Subcutaneous abdominal adipose tissue (tissue), 5 donors: ENCODE data around the gene LSAMP.

Experiments used
- H3K27ac ChIP-seq: one replicate; pipeline ENCODE4 v1.7.0; 2013; ENCODE audit warnings: low read depth, mild to moderate bottlenecking, inconsistent platforms, low read length, moderate library complexity
- H3K27me3 ChIP-seq, 5 donors: one replicate each; pipeline ENCODE4 v1.7.0; 2013; ENCODE audit warnings: low read length in 5 of 5, inconsistent platforms in 1 of 5; ENCODE audit not compliant: control insufficient read depth in 5 of 5, insufficient read depth in 4 of 5
- H3K36me3 ChIP-seq, 5 donors: one replicate each; pipeline ENCODE4 v1.7.0; 2013; ENCODE audit warnings: low read length in 5 of 5; ENCODE audit not compliant: control insufficient read depth in 5 of 5, insufficient read depth in 5 of 5
- H3K4me1 ChIP-seq, 5 donors: one replicate each; pipeline ENCODE4 v1.7.0; 2013; ENCODE audit warnings: low read length in 5 of 5, mild to moderate bottlenecking in 3 of 5, moderate library complexity in 1 of 5; ENCODE audit not compliant: control insufficient read depth in 5 of 5, insufficient read depth in 5 of 5
- H3K4me3 ChIP-seq, 5 donors: one replicate each; pipeline ENCODE4 v1.7.0; 2013; ENCODE audit warnings: low read length in 5 of 5, low read depth in 1 of 5
- H3K9ac ChIP-seq, 5 donors: one replicate each; pipeline ENCODE4 v1.7.0; 2013; ENCODE audit warnings: low read length in 5 of 5, mild to moderate bottlenecking in 4 of 5, moderate library complexity in 3 of 5
- H3K9me3 ChIP-seq, 5 donors: one replicate each; pipeline ENCODE4 v1.7.0; 2013; ENCODE audit warnings: low read length in 5 of 5; ENCODE audit not compliant: control insufficient read depth in 5 of 5
- donor health status: healthy.
- donor health status: healthy.
- donor health status: healthy.
- donor health status: healthy.
- donor health status: healthy.

Gene LSAMP

GRCh38 chr3:115822579-115822978 is 622.7 kb downstream of the LSAMP start:
- no peaks in the 10 kb centered on the region for H3K4me1 ChIP-seq
- H3K27me3 ChIP-seq = no peaks in the 10 kb centered on the region
- no peaks in the 10 kb centered on the region for H3K36me3 ChIP-seq
- no peak overlapping the region for H3K4me3 ChIP-seq
- no peak overlapping the region for H3K9ac ChIP-seq
- H3K9me3 ChIP-seq = no peaks in the 10 kb centered on the region
- no peak overlapping the region for H3K27ac ChIP-seq

- no peak overlapping the region for H3K27ac ChIP-seq
- no peaks in the 10 kb centered on the region for H3K9me3 ChIP-seq
- no peaks in the 10 kb centered on the region for H3K4me1 ChIP-seq
- no peak overlapping the region for H3K4me3 ChIP-seq
- no peak overlapping the region for H3K9ac ChIP-seq
- H3K27me3 ChIP-seq = no peaks in the 10 kb centered on the region
- no peaks in the 10 kb centered on the region for H3K36me3 ChIP-seq
Measured at GRCh38 chr3:115819785-115820384, 625.4 kb downstream of the LSAMP start.

- Histone ChIP-seq H3K4me3 (no peak overlapping the region), H3K27me3 (no peaks in the 10 kb centered on the region)
Measured at GRCh38 chr3:115814778-115815380, 630.4 kb downstream of the LSAMP start.

GRCh38 chr3:115814006-115814405 is 631.3 kb downstream of the LSAMP start:
- Histone ChIP-seq H3K27me3 (no peaks in the 10 kb centered on the region), H3K36me3 (no peaks in the 10 kb centered on the region), H3K9ac (no peak overlapping the region), H3K9me3 (no peaks in the 10 kb centered on the region), H3K4me1 (no peaks in the 10 kb centered on the region), H3K4me3 (no peak overlapping the region), H3K27ac (no peak overlapping the region)

More at GRCh38 chr3:115814778-115815380, 630.4 kb downstream of the LSAMP start:
- Histone ChIP-seq H3K9me3 (no peaks in the 10 kb centered on the region), H3K4me1 (no peaks in the 10 kb centered on the region), H3K9ac (no peak overlapping the region), H3K27ac (no peak overlapping the region), H3K36me3 (no peaks in the 10 kb centered on the region)

GRCh38 chr3:115808816-115809215 is 636.5 kb downstream of the LSAMP start:
- H3K4me3 ChIP-seq = no peak overlapping the region
- H3K36me3 ChIP-seq = no peaks in the 10 kb centered on the region
- no peak overlapping the region for H3K9ac ChIP-seq
- H3K9me3 ChIP-seq = no peaks in the 10 kb centered on the region
- no peak overlapping the region for H3K27ac ChIP-seq
- H3K4me1 ChIP-seq = peaks cover 0 to 4% (median 0%) of the 10 kb centered on the region in 5 donors
- no peaks in the 10 kb centered on the region for H3K27me3 ChIP-seq

- Histone ChIP-seq H3K9me3 (no peaks in the 10 kb centered on the region), H3K36me3 (no peaks in the 10 kb centered on the region), H3K4me1 (peaks cover 0 to 4% (median 0%) of the 10 kb centered on the region in 5 donors), H3K9ac (no peak overlapping the region), H3K27ac (no peak overlapping the region), H3K4me3 (no peak overlapping the region), H3K27me3 (no peaks in the 10 kb centered on the region)
Measured at GRCh38 chr3:115808244-115808643, 637.0 kb downstream of the LSAMP start.

- no peaks in the 10 kb centered on the region for H3K9me3 ChIP-seq
- no peak overlapping the region for H3K4me3 ChIP-seq
- no peak overlapping the region for H3K27ac ChIP-seq
- no peak overlapping the region for H3K9ac ChIP-seq
- H3K4me1 ChIP-seq = peaks cover 0 to 4% (median 0%) of the 10 kb centered on the region in 5 donors
- H3K36me3 ChIP-seq = no peaks in the 10 kb centered on the region
- no peaks in the 10 kb centered on the region for H3K27me3 ChIP-seq
Measured at GRCh38 chr3:115806501-115806900, 638.8 kb downstream of the LSAMP start.

GRCh38 chr3:115805520-115805919 is 639.8 kb downstream of the LSAMP start:
- Histone ChIP-seq H3K27me3 (no peaks in the 10 kb centered on the region), H3K4me3 (no peak overlapping the region), H3K36me3 (no peaks in the 10 kb centered on the region), H3K27ac (no peak overlapping the region), H3K9ac (no peak overlapping the region), H3K4me1 (peaks cover 0 to 4% (median 0%) of the 10 kb centered on the region in 5 donors), H3K9me3 (no peaks in the 10 kb centered on the region)

- H3K4me3 ChIP-seq = no peak overlapping the region
Measured at GRCh38 chr3:115804713-115805119, 640.6 kb downstream of the LSAMP start.

GRCh38 chr3:115804200-115804599 is 641.1 kb downstream of the LSAMP start:
- Histone ChIP-seq H3K4me1 (peaks cover 0 to 4% (median 0%) of the 10 kb centered on the region in 5 donors), H3K36me3 (no peaks in the 10 kb centered on the region), H3K9ac (no peak overlapping the region), H3K4me3 (no peak overlapping the region), H3K9me3 (no peaks in the 10 kb centered on the region), H3K27ac (no peak overlapping the region), H3K27me3 (no peaks in the 10 kb centered on the region)

More at GRCh38 chr3:115804713-115805119, 640.6 kb downstream of the LSAMP start:
- H3K27me3 ChIP-seq = no peaks in the 10 kb centered on the region
- H3K36me3 ChIP-seq = no peaks in the 10 kb centered on the region
- no peaks in the 10 kb centered on the region for H3K9me3 ChIP-seq
- no peak overlapping the region for H3K27ac ChIP-seq
- H3K4me1 ChIP-seq = peaks cover 0 to 4% (median 0%) of the 10 kb centered on the region in 5 donors
- no peak overlapping the region for H3K9ac ChIP-seq
